ENCODE data around the gene CAB39. TPM values are rescaled to one million over a fixed set of nuclear protein-coding genes. Genes with fewer than 3 reads are reported as not detected.

CAB39 gene
- total RNA-seq, 1 donor from 2014 or later = 92.2 TPM

DNA sequence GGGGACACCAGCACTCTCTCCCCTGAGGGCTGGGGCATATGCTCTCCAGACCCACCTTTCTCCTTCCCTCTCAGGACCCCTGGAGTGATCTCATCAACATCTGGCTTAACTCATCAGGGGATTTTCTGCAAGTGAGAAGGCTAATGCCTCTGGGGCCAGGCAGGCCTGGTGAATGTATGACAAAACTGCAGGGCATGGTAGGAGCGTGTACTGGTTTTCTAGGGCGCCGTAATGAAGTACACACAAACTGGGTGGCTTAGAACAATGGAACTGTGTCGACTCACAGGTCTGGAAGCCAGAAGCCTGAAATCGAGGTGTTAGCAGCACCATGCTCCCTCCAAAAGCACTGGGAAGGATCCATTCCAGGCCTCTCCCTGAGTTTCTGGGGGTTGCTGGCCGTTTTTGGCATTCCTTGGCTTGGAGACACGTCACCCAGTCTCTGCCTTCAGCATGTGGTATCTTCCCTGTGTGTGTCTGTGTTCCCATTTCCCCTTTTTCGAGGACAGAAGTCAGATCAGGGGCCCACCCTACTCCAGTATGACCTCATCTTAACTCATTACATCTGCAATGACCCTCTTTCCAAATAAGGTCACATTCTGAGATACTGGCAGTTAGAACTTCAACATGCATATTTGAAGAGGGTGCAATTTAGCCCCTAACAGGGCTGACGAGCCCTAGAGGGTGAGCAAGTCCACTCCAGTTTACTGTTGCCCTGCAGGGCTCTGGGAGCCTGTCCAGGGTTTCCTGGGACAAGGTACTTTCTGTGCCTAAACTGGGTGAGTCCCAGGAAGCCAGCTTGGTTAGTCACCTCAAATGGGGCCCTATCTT, 45.5 kb upstream of the CAB39 start:
- Histone ChIP-seq H3K4me3 (no peak overlapping the region), H3K27ac (replicated peaks) (peak overlapping the region; percentile 73), H3K36me3 (no peaks in the 10 kb centered on the region), H3K9me3 (replicated peaks) (no peaks in the 10 kb centered on the region), H3K4me1 (peaks cover 36% of the 10 kb centered on the region), H3K27me3 (ENCODE audit: low read depth) (no peaks in the 10 kb centered on the region)
- intact Hi-C loops (cut with micrococcal nuclease) = no loop called here
- TF ChIP-seq, protein P1, sequence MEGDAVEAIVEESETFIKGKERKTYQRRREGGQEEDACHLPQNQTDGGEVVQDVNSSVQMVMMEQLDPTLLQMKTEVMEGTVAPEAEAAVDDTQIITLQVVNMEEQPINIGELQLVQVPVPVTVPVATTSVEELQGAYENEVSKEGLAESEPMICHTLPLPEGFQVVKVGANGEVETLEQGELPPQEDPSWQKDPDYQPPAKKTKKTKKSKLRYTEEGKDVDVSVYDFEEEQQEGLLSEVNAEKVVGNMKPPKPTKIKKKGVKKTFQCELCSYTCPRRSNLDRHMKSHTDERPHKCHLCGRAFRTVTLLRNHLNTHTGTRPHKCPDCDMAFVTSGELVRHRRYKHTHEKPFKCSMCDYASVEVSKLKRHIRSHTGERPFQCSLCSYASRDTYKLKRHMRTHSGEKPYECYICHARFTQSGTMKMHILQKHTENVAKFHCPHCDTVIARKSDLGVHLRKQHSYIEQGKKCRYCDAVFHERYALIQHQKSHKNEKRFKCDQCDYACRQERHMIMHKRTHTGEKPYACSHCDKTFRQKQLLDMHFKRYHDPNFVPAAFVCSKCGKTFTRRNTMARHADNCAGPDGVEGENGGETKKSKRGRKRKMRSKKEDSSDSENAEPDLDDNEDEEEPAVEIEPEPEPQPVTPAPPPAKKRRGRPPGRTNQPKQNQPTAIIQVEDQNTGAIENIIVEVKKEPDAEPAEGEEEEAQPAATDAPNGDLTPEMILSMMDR (IDR thresholded peaks at IDR 0.05; ENCODE audit: borderline replicate concordance) = no peak
- no peak for DNase-seq

DNA sequence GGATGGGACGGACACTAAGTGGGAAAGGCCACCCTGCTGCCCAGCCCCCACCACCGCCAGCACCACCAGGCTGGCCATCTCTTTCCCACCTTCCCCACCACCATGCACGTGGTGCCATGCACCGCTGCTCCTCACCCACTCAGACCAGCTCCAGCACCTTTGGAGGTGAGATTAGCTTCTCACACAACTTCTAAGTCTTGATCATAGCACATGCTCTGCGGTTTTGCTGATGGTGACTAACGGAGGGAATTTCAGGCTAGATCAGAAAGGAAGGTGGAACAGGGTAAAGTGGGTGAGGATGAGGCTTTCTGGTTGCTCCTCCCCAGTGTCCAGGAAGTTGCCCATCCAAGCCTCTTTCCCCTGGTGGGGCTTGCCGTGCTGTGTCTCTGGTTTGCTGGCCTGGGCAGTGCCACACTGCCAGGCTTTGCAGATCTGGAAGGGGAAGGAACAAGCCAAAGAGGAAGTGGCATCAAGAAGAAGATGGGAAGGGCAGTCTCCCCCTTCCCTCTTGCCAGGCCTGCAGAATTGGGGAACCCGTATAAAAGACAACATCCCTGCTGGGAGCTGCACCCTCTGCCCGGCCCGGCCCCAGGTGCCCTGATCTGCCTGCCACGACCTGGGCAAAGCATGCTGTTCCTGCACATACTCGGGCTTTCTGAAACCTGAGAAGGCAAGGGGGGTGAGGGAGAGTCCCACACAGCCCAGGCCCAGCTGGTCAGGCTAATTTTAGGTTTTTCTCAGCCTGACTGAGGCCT, 44.3 kb upstream of the CAB39 start:
- Histone ChIP-seq H3K27ac (replicated peaks) (peak overlapping the region; percentile 73), H3K27me3 (ENCODE audit: low read depth) (no peaks in the 10 kb centered on the region), H3K9me3 (replicated peaks) (no peaks in the 10 kb centered on the region), H3K36me3 (no peaks in the 10 kb centered on the region), H3K4me1 (peaks cover 36% of the 10 kb centered on the region), H3K4me3 (no peak overlapping the region)
- peak; percentile 44 for DNase-seq
- TF ChIP-seq, protein P1 (IDR thresholded peaks at IDR 0.05; ENCODE audit: borderline replicate concordance) = no peak
- intact Hi-C loops (cut with micrococcal nuclease) = no loop called here

DNA sequence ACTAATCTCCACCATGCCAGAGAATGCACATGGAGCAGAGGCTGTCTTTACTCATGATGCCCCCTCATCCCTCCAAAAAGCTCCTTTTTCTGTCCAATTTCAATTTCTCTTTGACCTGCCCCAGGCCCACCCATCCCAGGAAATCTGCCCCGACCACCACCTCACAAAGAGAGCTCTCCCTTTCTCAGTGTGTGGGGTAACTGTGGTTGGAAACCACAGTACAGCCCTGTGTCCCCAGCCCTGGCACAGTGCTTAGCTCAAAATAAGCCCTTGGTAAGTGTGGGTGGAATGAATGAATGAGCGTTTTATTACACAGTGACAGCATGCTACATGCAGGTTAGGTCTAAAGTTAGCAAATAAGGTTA, 43.7 kb upstream of the CAB39 start:
- intact Hi-C loops (cut with micrococcal nuclease) = no loop called here
- peaks cover 33% of the 10 kb centered on the region for H3K4me1 ChIP-seq
- H3K9me3 ChIP-seq (replicated peaks) = no peaks in the 10 kb centered on the region

DNA sequence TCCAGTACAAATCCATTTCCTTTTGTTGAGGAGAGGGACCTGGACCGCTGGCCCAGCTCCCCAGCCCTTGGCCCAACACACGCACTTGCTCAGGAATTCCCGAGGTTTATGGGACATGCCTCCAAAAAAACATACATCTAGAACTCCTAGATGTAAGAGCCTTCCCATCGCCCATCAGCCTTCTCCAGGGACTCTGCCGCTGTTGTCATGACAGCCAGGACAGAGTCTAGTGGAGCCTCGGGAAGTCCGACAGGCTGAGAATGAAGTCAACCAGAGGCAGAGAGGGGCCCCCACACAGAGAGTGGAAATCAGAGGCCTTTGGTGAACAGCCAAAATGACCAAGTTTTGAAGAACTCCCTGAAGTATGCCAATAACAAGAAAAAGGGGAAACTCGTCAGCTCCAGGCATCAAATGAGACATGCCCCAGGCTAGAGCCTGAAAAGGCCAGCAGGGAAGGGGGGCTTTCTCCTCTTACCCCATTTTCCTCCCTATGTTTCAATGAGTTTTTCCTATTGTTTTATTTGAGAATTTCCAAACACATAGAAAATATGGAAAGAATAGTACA, 43.2 kb upstream of the CAB39 start:
- no peaks in the 10 kb centered on the region for H3K36me3 ChIP-seq
- H3K9me3 ChIP-seq (replicated peaks) = no peaks in the 10 kb centered on the region
- no peak overlapping the region for H3K4me3 ChIP-seq
- H3K27ac ChIP-seq (replicated peaks) = peak overlapping the region; percentile 73
- peaks cover 27% of the 10 kb centered on the region for H3K4me1 ChIP-seq
- TF ChIP-seq, protein P1 (IDR thresholded peaks at IDR 0.05; ENCODE audit: borderline replicate concordance) = no peak
- intact Hi-C loops (cut with micrococcal nuclease) = no loop called here
- DNase-seq = no peak
- no peaks in the 10 kb centered on the region for H3K27me3 ChIP-seq (ENCODE audit: low read depth)

More for the DNA sequence above, 43.7 kb upstream of the CAB39 start:
- H3K36me3 ChIP-seq = no peaks in the 10 kb centered on the region
- H3K27ac ChIP-seq (replicated peaks) = peak overlapping the region; percentile 73
- no peaks in the 10 kb centered on the region for H3K27me3 ChIP-seq (ENCODE audit: low read depth)
- no peak for DNase-seq
- TF ChIP-seq, protein P1 (IDR thresholded peaks at IDR 0.05; ENCODE audit: borderline replicate concordance) = no peak
- no peak overlapping the region for H3K4me3 ChIP-seq

DNA sequence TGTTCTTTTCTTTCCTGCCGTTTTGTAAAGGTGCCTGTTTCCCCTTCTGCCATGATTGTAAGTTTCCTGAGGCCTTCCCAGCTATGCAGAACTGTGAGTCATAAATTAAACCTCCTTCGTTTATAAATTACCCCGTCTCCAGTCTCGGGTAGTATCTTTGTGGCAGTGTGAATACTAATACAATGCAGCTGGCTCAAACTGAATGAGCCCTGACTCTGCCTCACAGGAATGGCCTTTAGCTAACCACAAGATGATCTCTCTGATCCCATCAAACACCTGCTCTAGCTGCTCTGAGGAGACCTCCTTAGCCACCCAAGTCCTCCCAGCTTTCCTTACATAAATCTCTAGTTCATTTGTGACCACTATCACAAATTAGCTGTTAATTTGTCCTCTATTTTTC, 41.5 kb upstream of the CAB39 start:
- no peak overlapping the region for H3K27ac ChIP-seq (replicated peaks)
- intact Hi-C loops (cut with micrococcal nuclease) = no loop called here
- no peak for DNase-seq

More for the DNA sequence above, 41.5 kb upstream of the CAB39 start:
- TF ChIP-seq, protein P1 (IDR thresholded peaks at IDR 0.05; ENCODE audit: borderline replicate concordance) = no peak
- no peaks in the 10 kb centered on the region for H3K9me3 ChIP-seq (replicated peaks)
- H3K27me3 ChIP-seq (ENCODE audit: low read depth) = no peaks in the 10 kb centered on the region
- no peaks in the 10 kb centered on the region for H3K36me3 ChIP-seq
- no peak overlapping the region for H3K4me3 ChIP-seq
- H3K4me1 ChIP-seq = peaks cover 25% of the 10 kb centered on the region

Data from left ventricle myocardium inferior (tissue), 1 donor.